ENCODE data around the gene GNA12.

GNA12 gene

GRCh38 chr7:2710901-2711551, 133.1 kb downstream of the GNA12 start:
- ChIA-PET CTCF (interaction anchor here (1.1 to 4.7 kb wide), 26 partner anchors 10 to 257 kb away, joined by 3 to 65 read pairs (median 7); partner anchors contain the start of gene AMZ1), POLR2A (interaction anchor here (0.6 to 1.5 kb wide), 2 partner anchors 12 to 53 kb away, joined by 4 read pairs; no protein-coding TSS in a partner anchor)
- no peak for TF ChIP-seq CTCF (IDR thresholded peaks at IDR 0.05; ENCODE audit: control extremely low read depth, extremely low read depth, low read depth, missing control alignments)
- peak; percentile 52 for DNase-seq (ENCODE audit: extremely low spot score)

GRCh38 chr7:2710286-2710655, 133.8 kb downstream of the GNA12 start:
- no peak for TF ChIP-seq CTCF (IDR thresholded peaks at IDR 0.05; ENCODE audit: control extremely low read depth, extremely low read depth, low read depth, missing control alignments)
- ChIA-PET CTCF (interaction anchor here (0.6 to 4.7 kb wide), 56 partner anchors 10 to 306 kb away, joined by 3 to 65 read pairs (median 4); partner anchors contain the start of genes AMZ1, CHST12 and TTYH3), POLR2A (interaction anchor here (1.5 kb wide), 1 partner anchor 11 kb away, joined by 4 read pairs; no protein-coding TSS in a partner anchor)
- peak; percentile 81 for DNase-seq (ENCODE audit: extremely low spot score)

- DNase-seq (ENCODE audit: extremely low spot score) = peak; percentile 90
- ChIA-PET POLR2A (interaction anchor here (1.5 kb wide), 1 partner anchor 11 kb away, joined by 4 read pairs; no protein-coding TSS in a partner anchor), CTCF (interaction anchor here (0.6 to 4.7 kb wide), 60 partner anchors 9 to 473 kb away, joined by 3 to 65 read pairs (median 4); partner anchors contain the start of genes AMZ1, CHST12 and TTYH3)
- TF ChIP-seq CTCF (IDR thresholded peaks at IDR 0.05; ENCODE audit: control extremely low read depth, extremely low read depth, low read depth, missing control alignments) = peak; percentile 98
Observed at GRCh38 chr7:2709553-2710285, 134.4 kb downstream of the GNA12 start.

- no peak for DNase-seq (ENCODE audit: extremely low spot score)
- CTCF ChIA-PET = interaction anchor here (0.7 to 4.7 kb wide), 32 partner anchors 8 to 472 kb away, joined by 3 to 65 read pairs (median 8); partner anchors contain the start of genes AMZ1, CHST12 and TTYH3
- no peak for TF ChIP-seq CTCF (IDR thresholded peaks at IDR 0.05; ENCODE audit: control extremely low read depth, extremely low read depth, low read depth, missing control alignments)
- POLR2A ChIA-PET = no interaction called here
Observed at GRCh38 chr7:2708547-2709310, 135.4 kb downstream of the GNA12 start.

GRCh38 chr7:2708041-2708440, 136.1 kb downstream of the GNA12 start:
- no peak for DNase-seq (ENCODE audit: extremely low spot score)
- TF ChIP-seq CTCF (IDR thresholded peaks at IDR 0.05; ENCODE audit: control extremely low read depth, extremely low read depth, low read depth, missing control alignments) = no peak
- ChIA-PET POLR2A (no interaction called here), CTCF (interaction anchor here (0.9 to 4.3 kb wide), 7 partner anchors 8 to 54 kb away, joined by 3 to 65 read pairs (median 25); partner anchors contain the start of gene AMZ1)

- TF ChIP-seq CTCF (IDR thresholded peaks at IDR 0.05; ENCODE audit: control extremely low read depth, extremely low read depth, low read depth, missing control alignments) = no peak
- ChIA-PET CTCF (interaction anchor here (1.0 to 4.3 kb wide), 3 partner anchors 9 to 37 kb away, joined by 3 to 35 read pairs (median 3); no protein-coding TSS in a partner anchor), POLR2A (no interaction called here)
- DNase-seq (ENCODE audit: extremely low spot score) = no peak
Observed at GRCh38 chr7:2707481-2707880, 136.6 kb downstream of the GNA12 start.

Measured in GM10248 (cell line).